ENCODE data around the gene DNAJA4. TPM values are rescaled to one million over a fixed set of nuclear protein-coding genes. Genes with fewer than 3 reads are reported as not detected.
A peak's percentile ranks its signal among the peaks of the same experiment; 100 is the strongest.

The DNAJA4 gene
- total RNA-seq, 2 experiments from 2014 or later, result not detected

GRCh38 chr15:78299101-78299930, 35.0 kb downstream of the DNAJA4 start, which contains the start of gene SKIC8:
Gene SKIC8 (minus strand): TSS chr15:78299609. CDS start chr15:78295686, 3,923 bp downstream.
- H2AFZ ChIP-seq (ENCODE audit: low read length), result peak within 1 kb of the TSS; percentile 84
- no peaks in the 10 kb centered on the region for H3K9me2 ChIP-seq (ENCODE audit: insufficient read depth, low read length)
- ChIA-PET POLR2A (interaction anchor here (0.5 to 1.5 kb wide), 21 partner anchors 9 to 555 kb away, joined by 3 to 16 read pairs (median 3); partner anchors contain the start of genes CHRNA5 and IREB2), CTCF (ENCODE audit: unreplicated experiment) (interaction anchor here (0.5 to 1.0 kb wide), 4 partner anchors 12 to 262 kb away, joined by 3 to 4 read pairs (median 3); no protein-coding TSS in a partner anchor)
- intact Hi-C loops (cut with micrococcal nuclease; ENCODE audit: unreplicated experiment), result no loop called here
- H3K9me3 ChIP-seq (ENCODE audit: low read length), result no peaks in the 10 kb centered on the region
- H3K4me1 ChIP-seq (ENCODE audit: insufficient read depth, low read length, poor library complexity, severe bottlenecking), result peaks cover 21% of the 10 kb centered on the region
- H3K27ac ChIP-seq (ENCODE audit: low read depth, low read length, poor library complexity, severe bottlenecking), result peak within 1 kb of the TSS; percentile 32
- peak; percentile 94 for DNase-seq (ENCODE audit: low spot score)
- BruUV-seq (replicated peaks), result TSS peak; percentile 82
- peaks cover 24% of the 10 kb centered on the region for H3K79me2 ChIP-seq (ENCODE audit: insufficient read depth, low read depth, low read length)
- no peak for TF ChIP-seq CTCF (conservative IDR thresholded peaks at IDR 0.05; ENCODE audit: low read length)
- TF ChIP-seq EZH2phosphoT487 (IDR thresholded peaks at IDR 0.05; ENCODE audit: borderline replicate concordance, low read depth, low read length), result no peak
- H4K20me1 ChIP-seq (ENCODE audit: insufficient read depth, low read length), result no peaks in the 10 kb centered on the region
- H3K36me3 ChIP-seq (ENCODE audit: insufficient read depth, low read length), result peaks cover 6% of the 10 kb centered on the region; the same call in 1 of the 2 replicates
- peak within 1 kb of the TSS; percentile 96 for H3K4me3 ChIP-seq (ENCODE audit: low read depth, low read length, poor library complexity, severe bottlenecking)
- peak within 1 kb of the TSS; percentile 87 for H3K4me2 ChIP-seq (ENCODE audit: low read length)

- Histone ChIP-seq H3K36me3 (ENCODE audit: insufficient read depth, low read length) (no peaks in the 10 kb centered on the region), H4K20me1 (ENCODE audit: insufficient read depth, low read length) (no peaks in the 10 kb centered on the region), H3K4me3 (ENCODE audit: low read depth, low read length, poor library complexity, severe bottlenecking) (no peak overlapping the region), H2AFZ (ENCODE audit: low read length) (peak overlapping the region; percentile 45; the same call in 1 of the 2 replicates), H3K9me3 (ENCODE audit: low read length) (no peaks in the 10 kb centered on the region), H3K4me2 (ENCODE audit: low read length) (no peak overlapping the region), H3K27ac (ENCODE audit: low read depth, low read length, poor library complexity, severe bottlenecking) (no peak overlapping the region), H3K9me2 (ENCODE audit: insufficient read depth, low read length) (no peaks in the 10 kb centered on the region), H3K4me1 (ENCODE audit: insufficient read depth, low read length, poor library complexity, severe bottlenecking) (peaks cover 21% of the 10 kb centered on the region), H3K79me2 (ENCODE audit: insufficient read depth, low read depth, low read length) (peaks cover 24% of the 10 kb centered on the region)
- no peak for DNase-seq (ENCODE audit: low spot score)
- no TSS peak for BruUV-seq (replicated peaks)
- intact Hi-C loops (cut with micrococcal nuclease; ENCODE audit: unreplicated experiment), result no loop called here
- ChIA-PET CTCF (ENCODE audit: unreplicated experiment) (no interaction called here), POLR2A (interaction anchor here (0.7 kb wide), 1 partner anchor 126 kb away, joined by 4 read pairs; no protein-coding TSS in a partner anchor)
- TF ChIP-seq CTCF (conservative IDR thresholded peaks at IDR 0.05; ENCODE audit: low read length), result no peak
- no peak for TF ChIP-seq EZH2phosphoT487 (IDR thresholded peaks at IDR 0.05; ENCODE audit: borderline replicate concordance, low read depth, low read length)
These were observed 37.0 kb downstream of the DNAJA4 start for GRCh38 chr15:78301326-78301725.
